Lower leg skin (tissue), 3 donors: ENCODE measurements around the gene SLC37A2.

Source experiments
- POLR2A ChIP-seq, 2 donors: fragments of 450-650 bp; IDR thresholded peaks; one replicate each; pipeline ENCODE4 v1.6.1; 2016 to 2017; ENCODE audit warnings: antibody characterized with exemption in 2 of 2, mild to moderate bottlenecking in 1 of 2, moderate library complexity in 1 of 2
- TF ChIP-seq, protein P1 (sequence below), 3 donors: fragments of 450-650 bp; IDR thresholded peaks; one replicate each; pipeline ENCODE4 v1.5.1; 2016; ENCODE audit warnings: antibody characterized with exemption in 3 of 3, mild to moderate bottlenecking in 3 of 3, moderate library complexity in 2 of 3

DNA sequence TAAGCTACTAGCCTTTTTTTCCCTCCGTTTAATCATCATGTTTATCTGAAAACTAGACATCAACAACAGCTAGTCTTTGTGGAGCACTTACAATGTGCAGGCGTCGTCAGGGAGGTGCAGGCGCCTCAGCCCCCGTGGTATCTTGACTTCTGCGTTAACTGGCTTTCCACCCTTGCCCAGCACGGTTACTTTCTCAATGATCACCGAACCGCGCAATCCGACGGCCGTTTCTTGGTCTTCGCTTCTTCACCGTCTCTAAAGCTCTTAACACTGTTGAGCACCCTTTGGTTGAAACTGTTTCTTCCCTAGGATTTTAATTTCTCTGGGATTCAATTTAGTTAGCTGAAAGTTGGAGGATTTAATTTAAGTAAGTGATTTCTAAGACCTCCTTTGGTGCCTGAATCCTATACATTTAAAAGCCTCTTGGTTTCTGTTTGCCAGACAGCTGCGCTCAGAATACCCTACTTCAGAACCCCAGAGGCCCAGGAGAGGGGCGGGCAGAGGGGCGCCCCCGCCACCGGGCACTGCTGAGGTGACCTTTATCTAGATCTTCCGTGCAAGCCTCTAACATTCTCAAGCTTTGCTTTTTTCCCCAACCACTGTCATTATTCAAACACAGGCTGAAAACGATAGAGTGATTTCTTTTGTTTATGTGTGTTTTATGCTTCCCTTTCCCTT lies 66.3 kb downstream of the SLC37A2 start:
- TF ChIP-seq, protein P1, sequence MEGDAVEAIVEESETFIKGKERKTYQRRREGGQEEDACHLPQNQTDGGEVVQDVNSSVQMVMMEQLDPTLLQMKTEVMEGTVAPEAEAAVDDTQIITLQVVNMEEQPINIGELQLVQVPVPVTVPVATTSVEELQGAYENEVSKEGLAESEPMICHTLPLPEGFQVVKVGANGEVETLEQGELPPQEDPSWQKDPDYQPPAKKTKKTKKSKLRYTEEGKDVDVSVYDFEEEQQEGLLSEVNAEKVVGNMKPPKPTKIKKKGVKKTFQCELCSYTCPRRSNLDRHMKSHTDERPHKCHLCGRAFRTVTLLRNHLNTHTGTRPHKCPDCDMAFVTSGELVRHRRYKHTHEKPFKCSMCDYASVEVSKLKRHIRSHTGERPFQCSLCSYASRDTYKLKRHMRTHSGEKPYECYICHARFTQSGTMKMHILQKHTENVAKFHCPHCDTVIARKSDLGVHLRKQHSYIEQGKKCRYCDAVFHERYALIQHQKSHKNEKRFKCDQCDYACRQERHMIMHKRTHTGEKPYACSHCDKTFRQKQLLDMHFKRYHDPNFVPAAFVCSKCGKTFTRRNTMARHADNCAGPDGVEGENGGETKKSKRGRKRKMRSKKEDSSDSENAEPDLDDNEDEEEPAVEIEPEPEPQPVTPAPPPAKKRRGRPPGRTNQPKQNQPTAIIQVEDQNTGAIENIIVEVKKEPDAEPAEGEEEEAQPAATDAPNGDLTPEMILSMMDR (IDR thresholded peaks at IDR 0.05): no peak
- TF ChIP-seq POLR2A (IDR thresholded peaks at IDR 0.05): no peak
